HG02798 (cell line): Measurements from ENCODE around the gene RAVER1.
"Not testable (repeated sequence)": the region's sequence is repeated elsewhere in the genome, so short reads cannot be mapped to it uniquely, and the experiment has no call there.

ENCODE experiments used
- ATAC-seq: cut with Tn5 transposase; IDR thresholded peaks from one replicate; pipeline ENCODE4 v1.9.1; 2021; ENCODE audit warnings: mild to moderate bottlenecking; ENCODE audit not compliant: unreplicated experiment, poor library complexity

The RAVER1 gene

GRCh38 chr19:10292789-10293636 is 40.3 kb downstream of the RAVER1 start:
- ATAC-seq = no peak

DNA sequence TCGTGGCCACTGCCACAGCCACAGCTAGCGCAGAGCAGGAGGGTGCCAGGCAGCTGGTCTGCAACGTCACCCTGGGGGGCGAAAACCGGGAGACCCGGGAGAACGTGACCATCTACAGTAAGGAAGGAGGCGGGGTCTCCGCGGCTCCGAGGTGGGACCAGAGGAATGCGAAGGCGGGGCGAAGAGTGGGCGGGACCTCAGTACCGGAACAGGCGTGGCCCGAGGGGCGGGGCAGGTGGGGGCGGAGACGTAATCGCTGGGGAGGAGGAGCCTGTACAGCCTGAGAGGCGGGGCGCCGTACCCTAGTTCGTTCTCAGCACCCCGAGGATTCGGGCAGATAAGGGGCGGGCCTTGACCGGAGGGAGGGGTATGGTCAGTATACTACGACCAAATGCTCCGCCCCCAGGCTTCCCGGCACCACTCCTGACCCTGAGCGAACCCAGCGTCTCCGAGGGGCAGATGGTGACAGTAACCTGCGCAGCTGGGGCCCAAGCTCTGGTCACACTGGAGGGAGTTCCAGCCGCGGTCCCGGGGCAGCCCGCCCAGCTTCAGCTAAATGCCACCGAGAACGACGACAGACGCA is 41.0 kb downstream of the RAVER1 start:
- ATAC-seq = peak; percentile 53

DNA sequence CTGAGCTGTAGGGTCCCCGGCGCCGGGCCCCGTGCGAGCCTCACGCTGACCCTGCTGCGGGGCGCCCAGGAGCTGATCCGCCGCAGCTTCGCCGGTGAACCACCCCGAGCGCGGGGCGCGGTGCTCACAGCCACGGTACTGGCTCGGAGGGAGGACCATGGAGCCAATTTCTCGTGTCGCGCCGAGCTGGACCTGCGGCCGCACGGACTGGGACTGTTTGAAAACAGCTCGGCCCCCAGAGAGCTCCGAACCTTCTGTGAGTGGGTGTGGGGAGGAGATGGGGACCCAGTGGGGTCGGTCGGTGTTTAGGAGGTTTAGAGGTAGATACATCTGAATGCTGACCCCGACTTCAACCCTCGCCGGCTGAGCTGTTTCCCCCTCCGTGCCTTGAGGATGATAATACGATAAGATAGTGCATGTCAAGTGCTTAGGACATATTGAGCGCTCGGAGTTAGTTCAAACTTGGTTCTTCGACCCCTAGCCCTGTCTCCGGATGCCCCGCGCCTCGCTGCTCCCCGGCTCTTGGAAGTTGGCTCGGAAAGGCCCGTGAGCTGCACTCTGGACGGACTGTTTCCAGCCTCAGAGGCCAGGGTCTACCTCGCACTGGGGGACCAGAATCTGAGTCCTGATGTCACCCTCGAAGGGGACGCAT is 41.6 kb downstream of the RAVER1 start:
- ATAC-seq = no peak

DNA sequence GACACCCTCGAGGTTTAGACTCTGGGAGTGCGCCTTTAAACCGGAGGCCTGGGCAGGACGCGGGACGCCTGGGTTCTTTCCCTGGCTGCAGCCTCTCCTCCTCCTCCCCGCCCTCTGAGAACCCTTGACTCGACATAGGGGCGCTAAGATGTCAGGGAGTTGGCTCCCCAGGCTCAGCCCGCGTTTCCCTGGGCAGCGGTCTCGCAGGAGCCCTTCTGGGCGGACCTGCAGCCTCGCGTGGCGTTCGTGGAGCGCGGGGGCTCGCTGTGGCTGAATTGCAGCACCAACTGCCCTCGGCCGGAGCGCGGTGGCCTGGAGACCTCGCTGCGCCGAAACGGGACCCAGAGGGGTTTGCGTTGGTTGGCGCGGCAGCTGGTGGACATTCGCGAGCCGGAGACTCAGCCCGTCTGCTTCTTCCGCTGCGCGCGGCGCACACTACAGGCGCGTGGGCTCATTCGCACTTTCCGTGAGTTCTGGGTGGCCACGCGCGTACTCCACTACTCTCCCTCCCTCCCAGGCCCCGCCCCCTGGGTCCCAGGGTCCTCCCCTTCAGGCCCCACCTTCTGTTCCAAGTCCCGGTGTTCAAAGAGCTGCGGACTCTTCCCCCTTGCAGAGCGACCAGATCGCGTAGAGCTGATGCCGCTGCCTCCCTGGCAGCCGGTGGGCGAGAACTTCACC is 42.3 kb downstream of the RAVER1 start:
- ATAC-seq = no peak

- no peak for ATAC-seq
Observed at GRCh38 chr19:10290357-10290875, 42.9 kb downstream of the RAVER1 start.

- no peak for ATAC-seq
Observed at GRCh38 chr19:10289836-10290356, 43.4 kb downstream of the RAVER1 start, which contains the start of gene ICAM5. TSS of gene ICAM5 (plus strand) at chr19:10289952. CDS start at chr19:10290044, 92 bp downstream.

GRCh38 chr19:10289167-10289835 is 44.0 kb downstream of the RAVER1 start:
- ATAC-seq = no peak

GRCh38 chr19:10288662-10289166 is 44.6 kb downstream of the RAVER1 start:
- no peak for ATAC-seq

- no peak for ATAC-seq
Observed at GRCh38 chr19:10286803-10287737, 46.3 kb downstream of the RAVER1 start, which contains the start of gene ICAM4. TSS of gene ICAM4 (plus strand) at chr19:10286955. CDS start at chr19:10287013, 58 bp downstream.

DNA sequence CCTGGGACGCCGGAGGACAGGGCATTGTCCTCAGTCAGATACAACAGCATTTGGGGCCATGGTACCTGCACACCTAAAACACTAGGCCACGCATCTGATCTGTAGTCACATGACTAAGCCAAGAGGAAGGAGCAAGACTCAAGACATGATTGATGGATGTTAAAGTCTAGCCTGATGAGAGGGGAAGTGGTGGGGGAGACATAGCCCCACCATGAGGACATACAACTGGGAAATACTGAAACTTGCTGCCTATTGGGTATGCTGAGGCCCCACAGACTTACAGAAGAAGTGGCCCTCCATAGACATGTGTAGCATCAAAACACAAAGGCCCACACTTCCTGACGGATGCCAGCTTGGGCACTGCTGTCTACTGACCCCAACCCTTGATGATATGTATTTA is 47.9 kb downstream of the RAVER1 start:
- no peak for ATAC-seq

- no peak for ATAC-seq
Observed at GRCh38 chr19:10284960-10285278, 48.4 kb downstream of the RAVER1 start.

DNA sequence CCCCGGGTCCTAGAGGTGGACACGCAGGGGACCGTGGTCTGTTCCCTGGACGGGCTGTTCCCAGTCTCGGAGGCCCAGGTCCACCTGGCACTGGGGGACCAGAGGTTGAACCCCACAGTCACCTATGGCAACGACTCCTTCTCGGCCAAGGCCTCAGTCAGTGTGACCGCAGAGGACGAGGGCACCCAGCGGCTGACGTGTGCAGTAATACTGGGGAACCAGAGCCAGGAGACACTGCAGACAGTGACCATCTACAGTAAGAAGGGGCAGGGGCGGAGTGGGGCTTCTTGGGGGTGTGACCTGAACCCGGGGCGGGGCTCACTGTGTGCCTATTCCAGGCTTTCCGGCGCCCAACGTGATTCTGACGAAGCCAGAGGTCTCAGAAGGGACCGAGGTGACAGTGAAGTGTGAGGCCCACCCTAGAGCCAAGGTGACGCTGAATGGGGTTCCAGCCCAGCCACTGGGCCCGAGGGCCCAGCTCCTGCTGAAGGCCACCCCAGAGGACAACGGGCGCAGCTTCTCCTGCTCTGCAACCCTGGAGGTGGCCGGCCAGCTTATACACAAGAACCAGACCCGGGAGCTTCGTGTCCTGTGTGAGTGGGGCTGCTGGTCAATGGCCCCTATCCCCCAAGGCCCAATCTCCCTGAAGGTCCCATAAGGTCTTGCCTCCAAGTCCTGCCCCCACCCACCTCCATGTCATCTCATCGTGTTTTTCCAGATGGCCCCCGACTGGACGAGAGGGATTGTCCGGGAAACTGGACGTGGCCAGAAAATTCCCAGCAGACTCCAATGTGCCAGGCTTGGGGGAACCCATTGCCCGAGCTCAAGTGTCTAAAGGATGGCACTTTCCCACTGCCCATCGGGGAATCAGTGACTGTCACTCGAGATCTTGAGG is 49.0 kb downstream of the RAVER1 start:
- ATAC-seq = no peak

GRCh38 chr19:10283301-10284064 is 49.8 kb downstream of the RAVER1 start:
- ATAC-seq = no peak

DNA sequence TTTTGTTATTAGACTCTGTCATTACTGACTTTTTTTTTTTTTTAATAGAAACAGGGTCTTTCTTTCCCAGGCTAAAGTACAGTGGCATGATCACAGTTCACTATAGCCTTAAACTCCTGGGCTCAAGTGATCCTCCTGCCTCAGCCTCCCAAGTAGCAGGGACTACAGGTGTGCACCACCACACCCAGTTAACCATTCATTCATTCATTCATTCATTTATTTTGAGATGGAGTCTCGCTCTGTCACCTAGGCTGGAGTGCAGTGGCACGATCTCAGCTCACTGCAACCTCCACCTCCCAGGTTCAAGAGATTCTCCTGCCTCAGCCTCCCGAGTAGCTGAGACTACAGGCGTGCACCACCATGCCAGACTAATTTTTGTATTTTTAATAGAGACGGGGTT is 51.3 kb downstream of the RAVER1 start:
- ATAC-seq = not testable (repeated sequence)

DNA sequence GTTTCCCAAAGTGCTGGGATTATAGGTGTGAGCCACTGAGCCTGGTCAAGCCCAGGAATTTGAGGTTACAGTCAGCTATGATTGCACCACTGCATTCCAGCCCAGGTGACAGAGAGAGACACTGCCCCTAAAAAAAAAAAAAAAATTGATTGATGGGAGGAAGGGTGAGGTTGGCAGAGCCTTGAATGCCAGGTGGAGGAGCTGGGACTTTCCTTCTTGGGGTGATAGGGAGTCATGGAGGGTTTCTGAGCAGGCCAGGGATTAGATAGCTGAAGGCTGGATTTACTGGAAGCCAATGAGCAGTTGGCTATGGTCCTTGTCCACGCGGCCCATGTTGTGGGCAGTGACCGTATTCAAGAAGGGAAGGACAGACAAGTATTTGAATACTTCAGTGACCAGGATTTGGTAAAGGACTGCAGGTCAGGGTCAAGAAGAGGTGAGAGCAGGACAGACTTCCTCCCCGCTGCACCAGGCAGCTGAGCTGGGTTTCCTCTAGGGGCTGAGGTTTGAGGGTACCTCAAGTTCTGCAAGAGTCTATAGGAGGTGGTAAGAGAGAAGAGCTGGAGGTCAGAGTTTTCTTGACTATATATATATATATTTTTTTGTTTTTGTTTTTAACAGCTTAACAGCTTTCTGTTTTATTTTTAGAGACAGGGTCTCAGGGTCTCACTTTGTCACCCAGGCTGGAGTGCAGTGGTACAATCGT is 53.4 kb downstream of the RAVER1 start:
- no peak for ATAC-seq

DNA sequence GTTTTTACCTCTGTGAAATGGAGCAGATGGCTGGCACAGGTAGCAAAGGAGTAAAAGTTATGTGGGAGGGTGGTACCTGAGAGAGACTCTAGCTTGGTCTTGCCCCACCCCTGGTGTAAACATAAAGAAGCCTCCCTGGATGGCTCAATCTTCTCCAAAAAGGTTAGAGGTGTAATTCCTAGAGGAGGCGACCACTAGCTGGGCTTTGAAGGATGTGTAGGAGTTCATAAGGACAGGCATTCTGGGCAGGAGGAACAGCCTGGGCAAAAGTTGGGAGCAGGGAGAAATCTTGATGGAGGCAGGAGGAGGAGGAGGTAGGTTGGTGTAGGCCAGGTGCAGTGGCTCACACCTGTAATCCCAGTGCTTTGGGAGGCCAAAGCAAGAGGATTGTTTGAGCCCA is 54.4 kb downstream of the RAVER1 start:
- ATAC-seq = no peak
